Neural crest cell (in vitro differentiated cells): ENCODE results near the gene PILRA. TPM values are rescaled to one million over a fixed set of nuclear protein-coding genes. Genes with fewer than 3 reads are reported as not detected.
"Not testable (repeated sequence)": the region's sequence is repeated elsewhere in the genome, so short reads cannot be mapped to it uniquely, and the experiment has no call there.

Source experiments
- DNase-seq: peaks from one replicate; pipeline ENCODE4 v3.0.0; 2021; ENCODE audit warnings: low read depth, mixed read lengths, low spot score
- H3K27ac Mint-ChIP-seq: one replicate; pipeline ENCODE4 v1.8.0; 2021; ENCODE audit warnings: mild to moderate bottlenecking, mixed read lengths; ENCODE audit not compliant: unreplicated experiment
- H3K27me3 Mint-ChIP-seq: 2 replicates; pipeline ENCODE4 v1.8.0; 2021; ENCODE audit warnings: low read depth, mild to moderate bottlenecking, mixed read lengths
- H3K36me3 Mint-ChIP-seq: 2 replicates; pipeline ENCODE4 v1.8.0; 2021; ENCODE audit warnings: low read depth, mild to moderate bottlenecking, mixed read lengths
- H3K4me1 Mint-ChIP-seq: 2 replicates; pipeline ENCODE4 v1.8.0; 2021; ENCODE audit warnings: mixed read lengths
- H3K4me3 Mint-ChIP-seq: one replicate; pipeline ENCODE4 v1.8.0; 2021; ENCODE audit warnings: mild to moderate bottlenecking, mixed read lengths
- H3K9me3 Mint-ChIP-seq: 2 replicates; pipeline ENCODE4 v1.8.0; 2021; ENCODE audit warnings: mixed read lengths
- CTCF ChIP-seq: fragments of 200-600 bp; sonication (generic); conservative IDR thresholded peaks from 2 replicates; pipeline ENCODE4 v1.5.0; 2021; ENCODE audit warnings: antibody characterized with exemption, mild to moderate bottlenecking
- total RNA-seq: library from RNA; stranded (reverse); gene quantifications from 2 replicates; pipeline ENCODE4 v1.2.1, GENCODE V29; 2021

Gene PILRA
- total RNA-seq, 1 donor from 2014 or later = 2.6 TPM

- no peaks in the 10 kb centered on the region for H3K4me1 Mint-ChIP-seq
- TF ChIP-seq CTCF = no peak
- H3K36me3 Mint-ChIP-seq = peaks cover 28% of the 10 kb centered on the region
- DNase-seq = no peak
- no peak overlapping the region for H3K27ac Mint-ChIP-seq
- no peaks in the 10 kb centered on the region for H3K9me3 Mint-ChIP-seq
- no peak overlapping the region for H3K4me3 Mint-ChIP-seq
- no peaks in the 10 kb centered on the region for H3K27me3 Mint-ChIP-seq
These were observed 8.8 kb upstream of the PILRA start for GRCh38 chr7:100364480-100364879.

- not testable (repeated sequence) for DNase-seq, H3K9me3 Mint-ChIP-seq, H3K4me1 Mint-ChIP-seq, H3K27me3 Mint-ChIP-seq, H3K4me3 Mint-ChIP-seq, H3K27ac Mint-ChIP-seq
- peaks cover 25% of the 10 kb centered on the region for H3K36me3 Mint-ChIP-seq
These were observed 7.3 kb upstream of the PILRA start for GRCh38 chr7:100365998-100366367.

DNA sequence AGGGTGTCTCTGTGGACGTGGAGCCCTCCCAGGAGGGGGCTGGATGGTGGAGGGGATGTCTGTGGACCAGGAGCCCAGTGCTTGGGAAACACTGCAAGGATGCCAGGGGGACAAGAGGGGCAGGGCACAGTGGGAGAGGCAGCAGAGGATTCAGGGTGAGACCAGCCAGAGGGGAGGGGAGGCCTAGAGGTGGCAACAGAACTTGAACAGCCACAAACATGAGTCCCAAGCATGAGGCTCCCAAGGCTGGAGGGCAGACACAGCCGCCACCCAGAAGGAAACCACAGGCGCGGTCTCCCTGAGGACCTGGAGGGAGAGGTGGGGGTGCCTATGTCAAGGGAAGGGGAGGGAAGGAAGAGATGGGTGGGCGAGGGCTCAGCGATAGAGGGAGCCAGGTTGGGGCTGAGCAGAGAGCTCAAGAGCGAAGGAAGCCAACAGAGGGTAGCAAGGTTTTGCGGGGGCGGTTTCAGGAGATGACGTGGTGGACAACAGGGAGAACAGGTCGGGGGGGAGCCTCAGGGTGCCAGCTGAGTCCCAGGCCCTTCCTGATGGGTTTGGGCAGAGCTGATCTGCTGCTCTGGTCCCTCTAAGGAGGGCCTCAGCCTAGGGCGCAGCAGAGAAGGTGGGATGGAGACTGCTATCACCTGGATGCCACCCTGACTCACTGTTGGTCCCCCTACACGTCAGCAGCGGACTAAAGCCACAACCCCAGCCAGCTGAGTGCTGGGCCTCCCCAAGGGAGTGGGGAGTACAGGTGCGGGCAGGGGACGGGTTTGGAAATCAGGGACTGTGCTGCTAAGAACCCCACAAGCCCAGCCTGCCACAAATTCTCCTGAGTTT lies 6.7 kb upstream of the PILRA start:
- DNase-seq = no peak
- no peak for TF ChIP-seq CTCF
- no peaks in the 10 kb centered on the region for H3K9me3 Mint-ChIP-seq
- H3K27me3 Mint-ChIP-seq = peaks cover 2% of the 10 kb centered on the region
- no peak overlapping the region for H3K4me3 Mint-ChIP-seq
- no peak overlapping the region for H3K27ac Mint-ChIP-seq
- peaks cover 11% of the 10 kb centered on the region for H3K4me1 Mint-ChIP-seq
- H3K36me3 Mint-ChIP-seq = peaks cover 25% of the 10 kb centered on the region

- no peak for DNase-seq
- Mint-ChIP-seq H3K4me1 (peaks cover 11% of the 10 kb centered on the region), H3K27ac (no peak overlapping the region), H3K9me3 (no peaks in the 10 kb centered on the region), H3K36me3 (peaks cover 20% of the 10 kb centered on the region), H3K4me3 (no peak overlapping the region), H3K27me3 (peaks cover 2% of the 10 kb centered on the region)
- no peak for TF ChIP-seq CTCF
These were observed 6.1 kb upstream of the PILRA start for GRCh38 chr7:100367251-100367620.

DNA sequence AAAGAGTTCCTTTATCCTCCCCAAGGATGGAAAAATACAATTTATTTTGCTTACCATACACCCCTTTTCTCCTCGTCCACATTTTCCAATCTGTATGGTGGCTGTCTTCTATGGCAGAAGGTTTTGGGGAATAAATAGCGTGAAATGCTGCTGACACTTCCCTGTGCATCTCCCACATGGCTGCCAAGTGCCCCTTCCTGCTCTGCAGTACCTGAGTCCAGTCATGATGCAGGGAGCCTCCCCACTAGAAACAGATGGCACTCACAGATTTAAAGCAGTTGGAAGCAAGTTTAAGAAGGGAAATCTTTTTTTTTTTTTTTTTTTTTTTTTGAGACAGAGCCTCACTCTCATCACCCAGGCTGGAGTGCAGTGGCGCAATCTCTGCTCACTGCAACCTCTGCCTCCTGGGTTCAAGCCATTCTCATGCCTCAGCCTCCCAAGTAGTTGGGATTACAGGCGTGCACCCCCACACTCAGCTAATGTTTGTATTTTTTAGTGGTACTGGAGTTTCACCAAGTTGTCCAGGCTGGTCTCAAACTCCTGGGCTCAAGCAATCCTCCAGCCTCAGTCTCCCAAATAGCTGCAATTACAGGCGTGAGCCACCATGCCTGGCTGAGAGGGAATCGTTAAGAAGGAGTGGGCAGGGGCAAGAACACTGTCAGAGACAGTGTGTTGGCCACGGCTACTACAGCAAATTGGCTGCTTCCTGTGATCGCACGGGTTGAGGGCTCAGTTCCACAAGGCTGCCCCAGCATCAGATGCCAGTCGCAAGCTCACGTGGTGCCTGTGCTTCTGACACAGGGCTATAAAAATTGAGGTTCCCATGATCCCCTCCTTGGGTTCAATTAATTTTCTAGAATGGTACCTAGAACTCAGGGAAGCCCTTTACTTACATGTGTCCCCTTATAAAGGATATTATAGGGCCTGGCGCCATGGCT lies 5.3 kb upstream of the PILRA start:
- Mint-ChIP-seq H3K9me3 (no peaks in the 10 kb centered on the region), H3K27me3 (peaks cover 2% of the 10 kb centered on the region), H3K36me3 (peaks cover 19% of the 10 kb centered on the region), H3K4me3 (peak overlapping the region; percentile 47), H3K4me1 (peaks cover 11% of the 10 kb centered on the region), H3K27ac (peak overlapping the region; percentile 71)
- TF ChIP-seq CTCF = no peak
- DNase-seq = no peak

GRCh38 chr7:100369105-100369504 lies 4.2 kb upstream of the PILRA start:
- H3K4me3 Mint-ChIP-seq = no peak overlapping the region
- H3K4me1 Mint-ChIP-seq = peaks cover 11% of the 10 kb centered on the region
- no peak overlapping the region for H3K27ac Mint-ChIP-seq
- no peak for TF ChIP-seq CTCF
- no peak for DNase-seq
- peaks cover 12% of the 10 kb centered on the region for H3K36me3 Mint-ChIP-seq
- H3K27me3 Mint-ChIP-seq = peaks cover 2% of the 10 kb centered on the region
- H3K9me3 Mint-ChIP-seq = no peaks in the 10 kb centered on the region
